Suprapubic skin (tissue), 3 donors: Measurements from ENCODE around the gene IZUMO2.

Experiments used
- CTCF ChIP-seq, 2 donors: fragments of 200-600 bp in 1 of 2; fragments of 450-650 bp in 1 of 2; sonication (generic) in 1 of 2; IDR thresholded peaks; one replicate each; pipeline ENCODE4 v1.5.1; 2016 to 2019; ENCODE audit warnings: antibody characterized with exemption in 2 of 2, mild to moderate bottlenecking in 1 of 2, moderate library complexity in 1 of 2
- EP300 ChIP-seq: sonication (generic); formaldehyde crosslinking; IDR thresholded peaks from one replicate; pipeline ENCODE4 v1.6.1; 2017; ENCODE audit warnings: antibody characterized with exemption
- POLR2A ChIP-seq, 2 donors: fragments of 450-650 bp; IDR thresholded peaks; one replicate each; pipeline ENCODE4 v1.6.1; 2017; ENCODE audit warnings: antibody characterized with exemption in 2 of 2, mild to moderate bottlenecking in 2 of 2, moderate library complexity in 2 of 2

DNA sequence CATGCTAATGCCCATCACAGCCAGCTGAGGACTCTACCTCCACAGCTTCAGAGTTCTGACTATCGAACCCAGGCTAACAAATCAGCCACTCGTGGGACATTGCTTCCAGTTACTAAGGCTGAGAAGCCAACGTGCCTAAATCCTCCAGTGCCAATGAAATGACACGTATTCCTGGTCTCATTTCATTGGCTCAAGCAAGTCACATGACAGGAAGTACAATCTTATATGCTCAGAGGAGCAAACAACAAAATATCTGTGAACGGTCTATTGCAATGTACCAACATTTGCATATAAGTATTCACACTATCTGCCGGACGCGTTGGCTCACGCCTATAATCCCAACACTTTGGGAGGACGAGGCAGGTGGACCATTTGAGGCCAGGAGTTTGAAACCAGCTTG lies 12.8 kb upstream of the IZUMO2 start:
- no peak for TF ChIP-seq CTCF (IDR thresholded peaks at IDR 0.05)
- TF ChIP-seq POLR2A (IDR thresholded peaks at IDR 0.05): no peak
- TF ChIP-seq EP300: no peak
